Hepatocyte (in vitro differentiated cells): ENCODE data around the gene SFRP2. TPM values are rescaled to one million over a fixed set of nuclear protein-coding genes. Genes with fewer than 3 reads are reported as not detected.

Experiments used
- DNase-seq: peaks from one replicate; pipeline ENCODE4 v3.0.0-alpha.2; 2016; ENCODE audit warnings: low spot score
- H2AFZ ChIP-seq: fragments of 200-600 bp; sonication (generic); 2 replicates; pipeline ENCODE4 v1.6.0; 2016; ENCODE audit warnings: antibody characterized with exemption, mild to moderate bottlenecking
- H3K27ac ChIP-seq: fragments of 200-600 bp; sonication (generic); 2 replicates; pipeline ENCODE4 v1.5.1; 2016; ENCODE audit warnings: mild to moderate bottlenecking
- H3K27me3 ChIP-seq: fragments of 200-600 bp; sonication (generic); 2 replicates; pipeline ENCODE4 v1.6.1; 2016
- H3K36me3 ChIP-seq: fragments of 200-600 bp; sonication (generic); replicated peaks from 2 replicates; pipeline ENCODE4 v1.5.1; 2016; ENCODE audit warnings: low read depth; ENCODE audit not compliant: insufficient read depth
- H3K4me1 ChIP-seq: fragments of 200-600 bp; sonication (generic); 2 replicates; pipeline ENCODE4 v1.5.1; 2016; ENCODE audit warnings: mild to moderate bottlenecking, moderate library complexity; ENCODE audit not compliant: insufficient read depth
- H3K4me2 ChIP-seq: fragments of 200-600 bp; sonication (generic); 2 replicates; pipeline ENCODE4 v1.6.0; 2016
- H3K4me3 ChIP-seq: fragments of 200-600 bp; sonication (generic); 2 replicates; pipeline ENCODE4 v1.5.1; 2016; ENCODE audit warnings: mild to moderate bottlenecking
- H3K79me2 ChIP-seq: fragments of 200-600 bp; sonication (generic); 2 replicates; pipeline ENCODE4 v1.6.0; 2017; ENCODE audit warnings: mild to moderate bottlenecking
- H3K9me2 ChIP-seq: fragments of 200-600 bp; sonication (generic); replicated peaks from 2 replicates; pipeline ENCODE4 v1.6.0; 2017; ENCODE audit warnings: mild to moderate bottlenecking; ENCODE audit not compliant: insufficient read depth
- H3K9me3 ChIP-seq: fragments of 200-600 bp; sonication (generic); 2 replicates; pipeline ENCODE4 v1.5.1; 2016; ENCODE audit warnings: low read depth, mild to moderate bottlenecking
- H4K20me1 ChIP-seq: fragments of 200-600 bp; sonication (generic); 2 replicates; pipeline ENCODE4 v1.6.0; 2016; ENCODE audit warnings: mild to moderate bottlenecking; ENCODE audit not compliant: insufficient read depth, poor library complexity, severe bottlenecking
- EZH2 ChIP-seq: fragments of 200-600 bp; sonication (generic); IDR thresholded peaks from 2 replicates; pipeline ENCODE4 v1.6.1; 2016; ENCODE audit warnings: antibody characterized with exemption, mild to moderate bottlenecking, borderline replicate concordance
- EZH2phosphoT487 ChIP-seq: fragments of 200-600 bp; sonication (generic); IDR thresholded peaks from one replicate; pipeline ENCODE4 v1.6.1; 2018; ENCODE audit warnings: antibody characterized with exemption, mild to moderate bottlenecking, low read depth, moderate library complexity; ENCODE audit not compliant: unreplicated experiment, severe bottlenecking
- WGBS: methylation state at CpG from one replicate; pipeline ENCODE4 v1.1.6; 2016; ENCODE audit warnings: low lambda C conversion rate; ENCODE audit errors: missing lambda C conversion rate; 5-methylcytosine and 5-hydroxymethylcytosine counted together
- polyA plus RNA-seq: library from polyadenylated mRNA; unstranded; fragments of >200 nt; fragmentation: Nextera tagmentation; extraction: Ambion mirVana; gene quantifications from 2 replicates; pipeline ENCODE4 v1.2.1, GENCODE V29; 2016
- total RNA-seq: library from RNA; depleted of rRNA; stranded (reverse); fragments of >200 nt; gene quantifications from 2 replicates; pipeline ENCODE4 v1.2.3, GENCODE V29; 2014
- TF ChIP-seq, protein P1 (sequence below): fragments of 200-600 bp; sonication (generic); IDR thresholded peaks from 2 replicates; pipeline ENCODE4 v1.5.1; 2016; ENCODE audit warnings: antibody characterized with exemption, mild to moderate bottlenecking; ENCODE audit not compliant: poor library complexity

SFRP2 gene
- total and polyA plus RNA-seq, 2 experiments from 2014 or later, result 15.0 to 42.8 TPM

DNA sequence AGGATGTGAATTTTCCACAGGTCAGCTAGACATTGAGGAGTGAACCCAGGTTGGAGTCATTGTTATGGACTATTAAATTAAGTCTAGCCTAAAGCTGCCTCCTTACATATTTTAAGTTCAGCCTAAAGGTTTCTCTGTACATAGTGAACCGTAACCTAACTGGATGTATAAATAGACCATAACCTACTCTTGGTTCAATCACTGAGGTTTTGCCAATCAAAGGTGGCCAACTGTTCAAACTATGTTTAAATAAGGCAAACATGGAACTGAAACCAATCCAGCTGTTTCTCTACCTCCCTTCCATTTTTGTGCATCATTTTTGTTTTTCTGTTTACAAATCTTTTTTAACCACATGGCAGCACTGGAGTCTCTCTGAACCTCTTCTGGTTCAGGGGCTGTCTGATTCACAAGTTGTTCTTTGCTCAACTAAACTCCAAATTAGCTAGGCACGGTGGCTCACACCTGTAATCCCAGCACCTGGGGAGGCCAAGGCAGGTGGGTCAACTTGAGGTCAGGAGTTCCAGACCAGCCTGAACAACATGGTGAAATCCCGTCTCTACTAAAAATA, 43.9 kb upstream of the SFRP2 start:
- no peak for DNase-seq
- H3K4me3 ChIP-seq, result no peak overlapping the region
- no peaks in the 10 kb centered on the region for H4K20me1 ChIP-seq
- WGBS, result 88% methylated on average over 3 of the region's 3 CpGs
- H3K9me3 ChIP-seq, result no peaks in the 10 kb centered on the region
- no peaks in the 10 kb centered on the region for H3K4me1 ChIP-seq
- H3K36me3 ChIP-seq, result no peaks in the 10 kb centered on the region
- H3K27ac ChIP-seq, result no peak overlapping the region
- H3K79me2 ChIP-seq, result no peaks in the 10 kb centered on the region
- no peak overlapping the region for H3K4me2 ChIP-seq
- TF ChIP-seq EZH2 (no peak), EZH2phosphoT487 (no peak)
- TF ChIP-seq, protein P1, sequence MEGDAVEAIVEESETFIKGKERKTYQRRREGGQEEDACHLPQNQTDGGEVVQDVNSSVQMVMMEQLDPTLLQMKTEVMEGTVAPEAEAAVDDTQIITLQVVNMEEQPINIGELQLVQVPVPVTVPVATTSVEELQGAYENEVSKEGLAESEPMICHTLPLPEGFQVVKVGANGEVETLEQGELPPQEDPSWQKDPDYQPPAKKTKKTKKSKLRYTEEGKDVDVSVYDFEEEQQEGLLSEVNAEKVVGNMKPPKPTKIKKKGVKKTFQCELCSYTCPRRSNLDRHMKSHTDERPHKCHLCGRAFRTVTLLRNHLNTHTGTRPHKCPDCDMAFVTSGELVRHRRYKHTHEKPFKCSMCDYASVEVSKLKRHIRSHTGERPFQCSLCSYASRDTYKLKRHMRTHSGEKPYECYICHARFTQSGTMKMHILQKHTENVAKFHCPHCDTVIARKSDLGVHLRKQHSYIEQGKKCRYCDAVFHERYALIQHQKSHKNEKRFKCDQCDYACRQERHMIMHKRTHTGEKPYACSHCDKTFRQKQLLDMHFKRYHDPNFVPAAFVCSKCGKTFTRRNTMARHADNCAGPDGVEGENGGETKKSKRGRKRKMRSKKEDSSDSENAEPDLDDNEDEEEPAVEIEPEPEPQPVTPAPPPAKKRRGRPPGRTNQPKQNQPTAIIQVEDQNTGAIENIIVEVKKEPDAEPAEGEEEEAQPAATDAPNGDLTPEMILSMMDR, result no peak
- no peak overlapping the region for H2AFZ ChIP-seq
- no peaks in the 10 kb centered on the region for H3K9me2 ChIP-seq
- H3K27me3 ChIP-seq, result peaks cover 3% of the 10 kb centered on the region

DNA sequence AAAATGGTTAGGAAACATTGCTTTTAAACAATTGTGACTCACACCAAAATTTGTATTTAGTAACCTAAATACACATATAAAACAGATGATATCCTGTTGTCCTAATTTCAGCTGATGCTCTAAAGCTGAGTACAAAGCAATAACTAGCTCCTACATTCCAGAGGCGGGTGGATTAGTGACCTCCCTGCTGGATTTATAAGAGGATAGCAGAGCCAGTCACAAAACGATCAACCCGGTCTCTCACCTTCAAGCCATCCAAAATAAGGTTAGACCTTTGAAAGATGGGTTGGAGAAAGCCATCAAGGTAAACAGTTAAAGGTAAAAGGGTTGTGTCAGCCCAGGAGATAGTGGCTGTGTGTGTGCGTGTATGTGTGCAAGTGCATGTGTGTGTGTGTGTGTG, 43.2 kb upstream of the SFRP2 start:
- 73% methylated on average over 4 of the region's 4 CpGs for WGBS
- no peaks in the 10 kb centered on the region for H3K9me3 ChIP-seq
- H3K4me3 ChIP-seq, result no peak overlapping the region
- no peak for DNase-seq
- no peaks in the 10 kb centered on the region for H4K20me1 ChIP-seq
- H3K4me2 ChIP-seq, result no peak overlapping the region
- no peaks in the 10 kb centered on the region for H3K79me2 ChIP-seq
- no peak overlapping the region for H2AFZ ChIP-seq
- TF ChIP-seq EZH2 (no peak), EZH2phosphoT487 (no peak)
- TF ChIP-seq, protein P1, result no peak
- H3K4me1 ChIP-seq, result no peaks in the 10 kb centered on the region
- no peaks in the 10 kb centered on the region for H3K9me2 ChIP-seq
- no peak overlapping the region for H3K27ac ChIP-seq
- H3K36me3 ChIP-seq, result no peaks in the 10 kb centered on the region
- peaks cover 3% of the 10 kb centered on the region for H3K27me3 ChIP-seq

DNA sequence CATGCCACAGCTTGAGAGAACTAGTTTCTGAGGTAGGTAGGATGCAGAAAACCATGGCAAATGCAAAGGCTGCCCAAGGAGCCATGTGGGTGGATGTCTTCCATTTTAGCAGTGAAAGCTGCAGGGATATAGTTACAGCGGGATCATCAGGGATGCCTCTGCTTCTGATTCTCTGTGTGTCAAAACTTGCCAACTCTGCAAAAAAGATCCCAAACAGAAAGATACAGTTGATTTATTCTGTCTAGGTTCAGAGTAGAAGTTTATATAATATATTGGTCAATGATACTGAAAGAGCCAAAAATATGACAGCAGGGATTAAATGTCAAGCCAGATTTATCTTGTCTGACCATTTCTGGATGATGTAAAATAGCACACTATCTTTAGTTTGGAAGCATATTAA, 42.4 kb upstream of the SFRP2 start:
- no peak for TF ChIP-seq EZH2phosphoT487
- TF ChIP-seq, protein P1, result no peak
- TF ChIP-seq EZH2, result no peak
- H3K27me3 ChIP-seq, result peaks cover 3% of the 10 kb centered on the region
- DNase-seq, result no peak

More for the DNA sequence above, 42.4 kb upstream of the SFRP2 start:
- no peak overlapping the region for H3K4me2 ChIP-seq
- no peaks in the 10 kb centered on the region for H4K20me1 ChIP-seq
- H2AFZ ChIP-seq, result no peak overlapping the region
- no peaks in the 10 kb centered on the region for H3K9me3 ChIP-seq
- H3K79me2 ChIP-seq, result no peaks in the 10 kb centered on the region
- H3K4me3 ChIP-seq, result no peak overlapping the region
- no peaks in the 10 kb centered on the region for H3K4me1 ChIP-seq
- no peaks in the 10 kb centered on the region for H3K36me3 ChIP-seq
- no peak overlapping the region for H3K27ac ChIP-seq
- WGBS, result 91% methylated on average over 1 of the region's 1 CpG
- no peaks in the 10 kb centered on the region for H3K9me2 ChIP-seq
